Measurements from ENCODE around the gene VKORC1. TPM values are rescaled to one million over a fixed set of nuclear protein-coding genes. Genes with fewer than 3 reads are reported as not detected.

Gene VKORC1
- total and polyA plus RNA-seq, 2 of the 8 experiments (the other 6 are each of a cell fraction or from before 2014, with no cell fraction given) = 84.1 to 483 TPM

DNA sequence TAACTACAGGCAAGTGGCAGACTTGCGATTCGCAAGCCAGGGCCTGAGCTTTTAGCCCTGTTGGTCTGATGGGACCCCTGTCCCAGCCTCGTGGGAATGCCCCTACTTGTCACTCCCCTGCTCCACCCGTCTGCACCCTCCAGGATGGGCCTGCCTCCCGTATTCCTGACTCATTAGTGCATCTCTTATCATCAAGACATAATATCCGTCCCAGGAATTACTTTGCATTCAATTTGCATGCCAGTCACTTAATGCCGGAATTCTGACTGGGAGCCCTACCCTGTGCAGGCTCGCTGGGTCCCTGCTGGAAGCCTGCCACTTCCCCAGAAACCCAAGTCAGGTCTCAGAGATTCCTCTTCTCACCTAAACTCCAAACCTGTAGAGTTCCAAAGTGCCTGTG is 9.2 kb downstream of the VKORC1 start:
- no peak overlapping the region for H3K23ac ChIP-seq (ENCODE audit: insufficient read length)
- no peaks in the 10 kb centered on the region for H3K27me3 ChIP-seq (replicated peaks in 1 of 4; ENCODE audit: control insufficient read depth in 3 of 4, extremely low read depth in 1 of 4, insufficient read depth in 3 of 4, low read length in 3 of 4)
- H2BK12ac ChIP-seq (ENCODE audit: low read depth, low read length) = no peak overlapping the region
- H3K56ac ChIP-seq (replicated peaks; ENCODE audit: insufficient read length, low read depth, low read length) = no peak overlapping the region
- no peak overlapping the region for H2BK120ac ChIP-seq (replicated peaks; ENCODE audit: low read depth, low read length)
- 80% methylated on average over 8 of the region's 8 CpGs; no CpG with 5 or more reads in 1 of the 2 experiments for WGBS, 2 experiments (ENCODE audit: extremely low coverage in 1 of 2, insufficient coverage in 1 of 2, insufficient read length in 1 of 2, insufficient replicate concordance in 2 of 2, low coverage in 1 of 2, low lambda C conversion rate in 2 of 2, missing lambda C conversion rate in 1 of 2)
- no peaks in the 10 kb centered on the region for H3K9me3 ChIP-seq (ENCODE audit: insufficient read depth in 2 of 2, low read depth in 1 of 2, low read length in 1 of 2)
- no peak overlapping the region for H4K5ac ChIP-seq (ENCODE audit: insufficient read length, low read depth, low read length)
- H2AFZ ChIP-seq (ENCODE audit: low read length) = no peak overlapping the region
- H3K18ac ChIP-seq (ENCODE audit: extremely low read depth, low read length) = no peak overlapping the region
- DNase-seq (ENCODE audit: low read depth in 1 of 2, low spot score in 2 of 2) (no peak), FAIRE-seq (no peak)
- H2BK20ac ChIP-seq (ENCODE audit: low read length) = no peak overlapping the region
- no peak for TF ChIP-seq SIN3A (conservative IDR thresholded peaks at IDR 0.05 in 1 of 2, IDR thresholded peaks at IDR 0.05 in 1 of 2; ENCODE audit: low read depth in 1 of 2, low read length in 2 of 2)
- no peak for TF ChIP-seq HDAC2 (IDR thresholded peaks at IDR 0.05; ENCODE audit: borderline replicate concordance in 1 of 2, low read depth in 2 of 2, low read length in 2 of 2)
- TF ChIP-seq NANOG (IDR thresholded peaks at IDR 0.05; ENCODE audit: insufficient read depth, low read depth, low read length, poor library complexity, severe bottlenecking) = no peak
- TF ChIP-seq RNF2 (IDR thresholded peaks at IDR 0.05; ENCODE audit: borderline replicate concordance, low read depth, low read length, missing control alignments, poor library complexity, severe bottlenecking) = no peak
- TF ChIP-seq FOSL1 (IDR thresholded peaks at IDR 0.05; ENCODE audit: insufficient read depth, low read depth, low read length) = no peak
- TF ChIP-seq SUZ12 (IDR thresholded peaks at IDR 0.05; ENCODE audit: low read length) = no peak
- TF ChIP-seq SP4 (IDR thresholded peaks at IDR 0.05; ENCODE audit: low read length) = no peak
- H3K79me2 ChIP-seq (ENCODE audit: control insufficient read depth in 1 of 2, insufficient read depth in 2 of 2, low read length in 2 of 2) = peaks cover 0 to 4% of the 10 kb centered on the region in 2 experiments; a peak in 1 of 4 replicates
- H2AK5ac ChIP-seq (ENCODE audit: low read depth, low read length) = no peak overlapping the region
- H2BK5ac ChIP-seq (ENCODE audit: low read depth, low read length) = no peak overlapping the region; the same call in 1 of the 2 replicates
- H3K4ac ChIP-seq (replicated peaks; ENCODE audit: insufficient read length, low read depth, low read length) = no peak overlapping the region
- H4K91ac ChIP-seq (replicated peaks; ENCODE audit: insufficient read length, low read length) = no peak overlapping the region
- ChIA-PET CTCF (ENCODE audit: partially characterized antibody) (interaction anchor here (0.6 to 1.7 kb wide), 3 partner anchors 10 to 132 kb away, joined by 3 to 6 read pairs (median 4); no protein-coding TSS in a partner anchor), POLR2A (ENCODE audit: partially characterized antibody) (interaction anchor here (0.8 to 4.7 kb wide), 5 partner anchors 8 to 83 kb away, joined by 3 to 34 read pairs (median 5); partner anchors contain the start of genes ZNF646 and ZNF668)
- peaks cover 16 to 18% of the 10 kb centered on the region in 2 experiments for H4K20me1 ChIP-seq (replicated peaks in 1 of 2; ENCODE audit: control insufficient read depth in 1 of 2, insufficient read depth in 2 of 2, low read length in 2 of 2)
- peaks cover 0 to 14% (median 8%) of the 10 kb centered on the region in 4 experiments; a peak in 4 of 8 replicates for H3K36me3 ChIP-seq (ENCODE audit: control insufficient read depth in 2 of 4, insufficient read depth in 4 of 4, low read length in 3 of 4)
- H4K8ac ChIP-seq (ENCODE audit: extremely low read depth, insufficient read depth, low read length) = no peak overlapping the region; the same call in 1 of the 2 replicates
- no peak overlapping the region for H3K4me2 ChIP-seq (ENCODE audit: insufficient read depth in 1 of 2, low read depth in 2 of 2, low read length in 2 of 2)
- no peaks in the 10 kb centered on the region for H3K4me1 ChIP-seq (replicated peaks in 1 of 4; ENCODE audit: control insufficient read depth in 3 of 4, insufficient read depth in 4 of 4, low read length in 3 of 4)
- no peak overlapping the region for H3K9ac ChIP-seq (replicated peaks in 1 of 4; ENCODE audit: extremely low read depth in 1 of 4, low read depth in 3 of 4, low read length in 3 of 4)
- no peaks in the 10 kb centered on the region for H3K23me2 ChIP-seq (ENCODE audit: low read depth, low read length)
- no peak overlapping the region for H3K4me3 ChIP-seq (ENCODE audit: extremely low read depth in 1 of 4, insufficient read depth in 2 of 4, low read depth in 3 of 4, low read length in 4 of 4)
- no peak overlapping the region for H3K14ac ChIP-seq (ENCODE audit: insufficient read length)
- H3K27ac ChIP-seq (ENCODE audit: low read depth, low read length) = no peak overlapping the region
- H3K79me1 ChIP-seq (ENCODE audit: low read depth, low read length) = peaks cover 2% of the 10 kb centered on the region; the same call in 1 of the 2 replicates
- no peak overlapping the region for H2BK15ac ChIP-seq (ENCODE audit: low read length)
